ENCODE measurements around the gene ESRRA.

Gene ESRRA

DNA sequence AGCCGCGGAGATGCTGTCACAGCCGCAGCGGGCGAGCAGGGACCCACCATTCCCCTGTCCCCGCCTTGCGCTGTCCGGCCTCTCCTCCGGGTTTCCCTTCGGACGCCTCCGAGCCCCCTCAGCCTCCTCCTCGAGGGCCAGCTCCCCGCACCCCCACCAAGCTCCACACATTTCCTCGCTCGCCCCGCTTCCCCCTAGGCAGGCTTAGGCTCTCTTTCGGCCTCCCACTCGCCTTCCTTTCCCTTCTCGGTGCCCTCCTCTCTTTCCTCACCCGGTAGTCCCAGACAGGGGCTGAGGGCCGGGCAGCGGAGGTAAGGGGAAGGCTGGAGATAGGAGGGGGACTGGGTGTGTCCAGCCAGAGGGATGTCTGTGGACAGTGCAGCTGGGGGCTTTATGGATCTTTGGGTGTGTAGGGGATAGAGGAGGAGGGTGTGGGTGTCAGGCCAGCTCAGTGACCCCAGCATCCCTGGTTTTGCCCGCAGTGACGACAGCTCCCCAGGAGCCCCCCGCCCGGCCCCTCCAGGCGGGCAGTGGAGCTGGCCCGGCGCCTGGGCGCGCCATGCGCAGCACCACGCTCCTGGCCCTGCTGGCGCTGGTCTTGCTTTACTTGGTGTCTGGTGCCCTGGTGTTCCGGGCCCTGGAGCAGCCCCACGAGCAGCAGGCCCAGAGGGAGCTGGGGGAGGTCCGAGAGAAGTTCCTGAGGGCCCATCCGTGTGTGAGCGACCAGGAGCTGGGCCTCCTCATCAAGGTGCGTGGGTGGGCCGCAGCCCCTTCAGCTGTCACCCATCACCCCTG lies 12.7 kb upstream of the ESRRA start:
- peaks cover 73% of the 10 kb centered on the region for H3K27me3 ChIP-seq (ENCODE audit: control insufficient read depth, insufficient read depth, low read length)

GRCh38 chr11:64294774-64295173 lies 10.6 kb upstream of the ESRRA start:
- H3K36me3 ChIP-seq (ENCODE audit: control insufficient read depth, insufficient read depth, low read length): no peaks in the 10 kb centered on the region
- H3K27ac ChIP-seq (ENCODE audit: low read length): no peak overlapping the region
- H3K9me3 ChIP-seq (ENCODE audit: control insufficient read depth, insufficient read depth, low read length): no peaks in the 10 kb centered on the region
- DNase-seq (ENCODE audit: low read depth, low spot score): no peak
- H3K4me3 ChIP-seq (ENCODE audit: low read length): no peak overlapping the region
- WGBS (ENCODE audit: insufficient coverage, insufficient read length): no CpG with 5 or more reads among the region's 3 CpGs
- H3K27me3 ChIP-seq (ENCODE audit: control insufficient read depth, insufficient read depth, low read length): peaks cover 94% of the 10 kb centered on the region
- peaks cover 7% of the 10 kb centered on the region; the same call in 1 of the 2 replicates for H3K4me1 ChIP-seq (ENCODE audit: control insufficient read depth, insufficient read depth, low read length)

More for the DNA sequence above, 12.7 kb upstream of the ESRRA start:
- H3K4me3 ChIP-seq (ENCODE audit: low read length): peak overlapping the region; percentile 33; the same call in 1 of the 2 replicates
- peaks cover 5% of the 10 kb centered on the region; the same call in 1 of the 2 replicates for H3K4me1 ChIP-seq (ENCODE audit: control insufficient read depth, insufficient read depth, low read length)
- no CpG with 5 or more reads among the region's 42 CpGs for WGBS (ENCODE audit: insufficient coverage, insufficient read length)
- no peak overlapping the region for H3K27ac ChIP-seq (ENCODE audit: low read length)
- no peaks in the 10 kb centered on the region for H3K9me3 ChIP-seq (ENCODE audit: control insufficient read depth, insufficient read depth, low read length)
- H3K36me3 ChIP-seq (ENCODE audit: control insufficient read depth, insufficient read depth, low read length): no peaks in the 10 kb centered on the region
- DNase-seq (ENCODE audit: low read depth, low spot score): no peak

DNA sequence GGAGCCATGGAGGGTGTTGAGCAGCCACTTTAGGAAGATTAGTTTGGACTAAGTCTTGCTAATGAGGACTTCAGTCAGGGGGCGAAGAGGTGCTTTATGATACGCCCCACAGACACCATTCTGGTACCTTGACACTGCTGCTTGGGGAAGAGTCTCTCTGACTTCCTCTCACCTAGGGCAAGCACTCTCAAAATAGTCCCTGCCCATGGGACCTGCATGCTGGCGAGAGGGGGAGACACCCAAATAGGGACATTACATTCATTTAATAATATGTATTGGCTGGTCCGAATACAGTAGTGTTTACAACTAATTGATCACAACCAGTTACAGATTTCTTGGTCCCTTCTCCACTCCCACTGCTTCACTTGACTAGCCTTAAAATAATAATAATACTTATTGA lies 9.6 kb upstream of the ESRRA start:
- DNase-seq (ENCODE audit: low read depth, low spot score): no peak
- Histone ChIP-seq H3K27ac (ENCODE audit: low read length) (no peak overlapping the region), H3K4me1 (ENCODE audit: control insufficient read depth, insufficient read depth, low read length) (peaks cover 7% of the 10 kb centered on the region; the same call in 1 of the 2 replicates), H3K4me3 (ENCODE audit: low read length) (no peak overlapping the region), H3K9me3 (ENCODE audit: control insufficient read depth, insufficient read depth, low read length) (no peaks in the 10 kb centered on the region), H3K36me3 (ENCODE audit: control insufficient read depth, insufficient read depth, low read length) (no peaks in the 10 kb centered on the region), H3K27me3 (ENCODE audit: control insufficient read depth, insufficient read depth, low read length) (peaks cover 96% of the 10 kb centered on the region)
- whole genome bisulfite sequencing (ENCODE audit: insufficient coverage, insufficient read length): no CpG with 5 or more reads among the region's 4 CpGs

DNA sequence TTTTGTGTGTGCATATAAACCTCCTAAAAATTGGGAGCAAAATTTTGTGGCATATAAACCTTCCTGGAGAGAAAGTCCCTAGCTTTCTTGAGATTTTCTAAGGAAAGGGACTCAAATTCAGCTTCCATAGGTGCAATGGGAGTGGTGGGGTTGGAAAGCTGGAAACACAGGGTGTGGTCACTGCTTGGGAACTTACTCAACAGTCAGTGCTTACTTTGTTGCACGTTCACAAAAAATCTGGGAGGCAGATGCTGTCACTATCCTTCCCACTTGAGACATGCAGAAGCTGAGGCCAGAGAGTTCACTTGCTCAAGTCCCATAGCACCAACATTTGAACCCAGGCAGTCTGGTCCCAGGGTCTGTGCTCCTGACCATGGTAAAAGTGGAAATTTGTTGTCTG lies 9.1 kb upstream of the ESRRA start:
- H3K27ac ChIP-seq (ENCODE audit: low read length): no peak overlapping the region
- no peak for DNase-seq (ENCODE audit: low read depth, low spot score)
- no peaks in the 10 kb centered on the region for H3K9me3 ChIP-seq (ENCODE audit: control insufficient read depth, insufficient read depth, low read length)
- WGBS (ENCODE audit: insufficient coverage, insufficient read length): no CpG with 5 or more reads among the region's 1 CpG
- peaks cover 92% of the 10 kb centered on the region for H3K27me3 ChIP-seq (ENCODE audit: control insufficient read depth, insufficient read depth, low read length)
- no peak overlapping the region for H3K4me3 ChIP-seq (ENCODE audit: low read length)
- peaks cover 7% of the 10 kb centered on the region; the same call in 1 of the 2 replicates for H3K4me1 ChIP-seq (ENCODE audit: control insufficient read depth, insufficient read depth, low read length)
- H3K36me3 ChIP-seq (ENCODE audit: control insufficient read depth, insufficient read depth, low read length): no peaks in the 10 kb centered on the region

GRCh38 chr11:64296830-64297698 lies 8.3 kb upstream of the ESRRA start:
- H3K27ac ChIP-seq (ENCODE audit: low read length): no peak overlapping the region
- no peaks in the 10 kb centered on the region for H3K9me3 ChIP-seq (ENCODE audit: control insufficient read depth, insufficient read depth, low read length)
- H3K27me3 ChIP-seq (ENCODE audit: control insufficient read depth, insufficient read depth, low read length): peaks cover 87% of the 10 kb centered on the region

DNA sequence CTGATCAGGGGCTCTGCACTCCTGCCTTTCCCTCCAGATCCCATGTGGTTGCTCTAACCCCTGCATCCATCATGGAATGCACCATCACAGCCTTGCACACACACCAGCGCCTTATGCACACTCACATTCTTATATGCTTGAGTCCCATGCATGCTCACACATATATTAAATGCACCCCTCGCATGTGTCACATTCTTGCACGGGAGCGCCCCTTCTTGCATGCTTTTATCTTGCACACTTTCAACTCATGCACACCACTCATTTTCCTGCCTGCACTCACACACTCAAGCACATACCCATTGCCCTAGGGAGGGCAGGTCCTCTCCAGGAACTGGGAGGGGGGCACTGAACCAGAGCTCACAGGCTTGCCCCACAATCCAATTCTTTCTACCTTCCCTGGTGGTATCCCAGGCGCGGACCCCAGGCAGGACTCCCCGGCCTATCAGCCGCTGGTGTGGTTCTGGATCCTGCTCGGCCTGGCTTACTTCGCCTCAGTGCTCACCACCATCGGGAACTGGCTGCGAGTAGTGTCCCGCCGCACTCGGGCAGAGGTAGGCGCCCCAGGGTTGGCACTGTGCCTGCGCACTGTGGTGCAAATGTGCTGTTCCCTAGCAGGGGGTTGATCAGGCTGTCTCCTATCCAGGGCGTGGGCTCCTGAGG lies 7.5 kb upstream of the ESRRA start:
- DNase-seq (ENCODE audit: low read depth, low spot score): no peak

More at GRCh38 chr11:64296830-64297698, 8.3 kb upstream of the ESRRA start:
- no peak for DNase-seq (ENCODE audit: low read depth, low spot score)
- no CpG with 5 or more reads among the region's 34 CpGs for WGBS (ENCODE audit: insufficient coverage, insufficient read length)
- Histone ChIP-seq H3K4me1 (ENCODE audit: control insufficient read depth, insufficient read depth, low read length) (peaks cover 6% of the 10 kb centered on the region; the same call in 1 of the 2 replicates), H3K36me3 (ENCODE audit: control insufficient read depth, insufficient read depth, low read length) (no peaks in the 10 kb centered on the region), H3K4me3 (ENCODE audit: low read length) (no peak overlapping the region)

DNA sequence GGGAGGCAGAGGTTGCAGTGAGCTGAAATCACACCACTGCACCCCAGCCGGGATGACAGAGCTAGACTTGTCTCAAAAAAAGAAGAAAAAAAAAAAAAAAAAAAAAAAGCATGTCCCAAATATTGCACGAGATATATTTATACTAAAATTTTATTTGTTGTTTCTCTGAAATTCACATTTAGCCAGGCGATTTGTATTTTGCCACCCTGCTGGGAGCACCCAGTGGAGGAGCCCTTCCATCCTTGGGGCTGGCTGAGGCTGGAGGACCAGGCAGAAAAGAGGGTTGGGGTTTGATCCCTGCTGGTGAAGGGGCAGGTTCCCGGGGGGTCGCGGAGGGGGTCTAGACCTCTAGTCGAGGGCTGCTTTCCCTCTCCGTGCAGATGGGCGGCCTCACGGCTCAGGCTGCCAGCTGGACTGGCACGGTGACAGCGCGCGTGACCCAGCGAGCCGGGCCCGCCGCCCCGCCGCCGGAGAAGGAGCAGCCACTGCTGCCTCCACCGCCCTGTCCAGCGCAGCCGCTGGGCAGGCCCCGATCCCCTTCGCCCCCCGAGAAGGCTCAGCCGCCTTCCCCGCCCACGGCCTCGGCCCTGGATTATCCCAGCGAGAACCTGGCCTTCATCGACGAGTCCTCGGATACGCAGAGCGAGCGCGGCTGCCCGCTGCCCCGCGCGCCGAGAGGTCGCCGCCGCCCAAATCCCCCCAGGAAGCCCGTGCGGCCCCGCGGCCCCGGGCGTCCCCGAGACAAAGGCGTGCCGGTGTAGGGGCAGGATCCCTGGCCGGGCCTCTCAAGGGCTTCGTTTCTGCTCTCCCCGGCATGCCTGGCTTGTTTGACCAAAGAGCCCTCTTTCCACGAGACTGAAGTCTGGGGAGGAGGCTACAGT lies 6.1 kb upstream of the ESRRA start:
- Histone ChIP-seq H3K36me3 (ENCODE audit: control insufficient read depth, insufficient read depth, low read length) (no peaks in the 10 kb centered on the region), H3K4me1 (ENCODE audit: control insufficient read depth, insufficient read depth, low read length) (peaks cover 7% of the 10 kb centered on the region), H3K4me3 (ENCODE audit: low read length) (no peak overlapping the region; the same call in 1 of the 2 replicates), H3K9me3 (ENCODE audit: control insufficient read depth, insufficient read depth, low read length) (no peaks in the 10 kb centered on the region), H3K27me3 (ENCODE audit: control insufficient read depth, insufficient read depth, low read length) (peaks cover 66% of the 10 kb centered on the region), H3K27ac (ENCODE audit: low read length) (no peak overlapping the region)
- WGBS (ENCODE audit: insufficient coverage, insufficient read length): no CpG with 5 or more reads among the region's 60 CpGs
- DNase-seq (ENCODE audit: low read depth, low spot score): no peak

More for the DNA sequence above, 7.5 kb upstream of the ESRRA start:
- peaks cover 79% of the 10 kb centered on the region for H3K27me3 ChIP-seq (ENCODE audit: control insufficient read depth, insufficient read depth, low read length)
- peaks cover 3% of the 10 kb centered on the region; the same call in 1 of the 2 replicates for H3K4me1 ChIP-seq (ENCODE audit: control insufficient read depth, insufficient read depth, low read length)
- no peaks in the 10 kb centered on the region for H3K9me3 ChIP-seq (ENCODE audit: control insufficient read depth, insufficient read depth, low read length)
- WGBS (ENCODE audit: insufficient coverage, insufficient read length): no CpG with 5 or more reads among the region's 18 CpGs
- H3K4me3 ChIP-seq (ENCODE audit: low read length): no peak overlapping the region
- no peak overlapping the region for H3K27ac ChIP-seq (ENCODE audit: low read length)
- no peaks in the 10 kb centered on the region for H3K36me3 ChIP-seq (ENCODE audit: control insufficient read depth, insufficient read depth, low read length)

DNA sequence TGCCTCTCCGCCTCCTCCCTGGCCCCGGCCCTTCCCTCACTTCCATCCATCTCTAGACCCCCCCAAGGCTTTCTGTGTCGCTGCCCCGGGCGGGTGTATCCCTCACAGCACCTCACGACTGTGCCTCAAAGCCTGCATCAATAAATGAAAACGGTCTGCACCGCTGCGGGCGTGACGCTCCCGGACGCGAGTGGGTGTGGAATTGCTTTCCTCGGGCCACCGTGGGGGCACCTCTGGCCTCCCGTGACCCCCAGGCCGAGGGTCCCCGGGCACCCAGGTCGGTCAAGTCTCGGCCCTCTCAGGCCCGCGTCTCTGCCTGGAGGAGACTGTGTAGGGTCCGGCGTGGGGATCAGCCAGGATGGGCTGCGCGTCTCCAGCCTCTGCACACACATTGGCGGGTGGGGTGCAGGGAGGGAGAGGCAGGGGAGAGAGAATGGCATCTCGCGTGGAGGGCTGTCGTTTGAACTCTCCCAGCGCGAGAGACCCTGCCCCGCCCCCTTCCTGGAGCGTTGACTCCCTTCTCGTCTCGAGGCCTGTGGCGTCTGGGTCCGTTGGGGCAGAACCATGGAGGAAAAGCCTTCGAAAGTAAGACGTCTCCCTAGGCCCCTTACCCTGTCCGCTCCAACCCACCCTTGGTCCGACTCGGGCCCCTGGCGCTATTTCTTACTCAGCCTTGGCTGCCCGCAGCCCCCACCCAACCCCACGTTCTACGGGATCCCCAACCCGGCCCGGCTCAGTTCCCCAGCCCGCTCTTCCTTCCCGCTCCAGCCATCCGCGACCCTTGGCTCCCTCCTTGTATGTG lies 5.3 kb upstream of the ESRRA start, which contains the start of gene CATSPERZ:
CATSPERZ (plus strand) TSS at position 512 of the 802 bp plus-strand sequence; CDS start at position 565, 53 bp downstream.
- DNase-seq (ENCODE audit: low read depth, low spot score): no peak
- Histone ChIP-seq H3K36me3 (ENCODE audit: control insufficient read depth, insufficient read depth, low read length) (no peaks in the 10 kb centered on the region), H3K27ac (ENCODE audit: low read length) (no peak within 1 kb of the TSS), H3K4me3 (ENCODE audit: low read length) (peak within 1 kb of the TSS; percentile 6; the same call in 1 of the 2 replicates), H3K9me3 (ENCODE audit: control insufficient read depth, insufficient read depth, low read length) (no peaks in the 10 kb centered on the region), H3K27me3 (ENCODE audit: control insufficient read depth, insufficient read depth, low read length) (peaks cover 58% of the 10 kb centered on the region), H3K4me1 (ENCODE audit: control insufficient read depth, insufficient read depth, low read length) (peaks cover 7% of the 10 kb centered on the region)
- no CpG with 5 or more reads among the region's 54 CpGs for WGBS (ENCODE audit: insufficient coverage, insufficient read length)
